Heart left ventricle (tissue), 13 donors: ENCODE results near the gene HS1BP3.

Experiments used
- CTCF ChIP-seq, 12 donors: fragments of 200-600 bp; sonication (generic) in 4 of 12; IDR thresholded peaks; one replicate each; pipeline versions ENCODE4 v1.5.0 to v1.8.0; 2018 to 2022; ENCODE audit warnings: antibody characterized with exemption in 12 of 12, mild to moderate bottlenecking in 5 of 12
- POLR2A ChIP-seq, 2 donors: fragments of 450-650 bp; IDR thresholded peaks; one replicate each; pipeline ENCODE4 v1.6.1; 2017; ENCODE audit warnings: antibody characterized with exemption in 2 of 2, mild to moderate bottlenecking in 2 of 2, moderate library complexity in 2 of 2
- donor health status: ischemic (EF 13 %, LVEDD 7.1; RV severe dilation, severe dysfunction).
- donor health status: DM: no; HTN: yes; CAD: no.
- donor health status: DM: no; HTN: no; CAD: no.
- donor health status: ischemic (EF 25% LVEDD 6.9; RV normal size, moderate dysfunction).
- donor health status: ischemic (EF 25% LVEDD 5.7; RV mildly dilated, moderate dysfunction).
- donor health status: ischemic (EF 35%, LVEDD 5.7; RV mildly dilated, moderate dysfunction).
- donor health status: nonischemic (EF 11% LVEDD 7.7; RV severe dilation, severe dysfunction).
- donor health status: DM: yes; HTN: yes; CAD: no.
- donor health status: PGD.
- donor health status: ischemic (EF 29% LVEDD 5.4; RV normal size, mild dysfunction).
- donor health status: nonischemic (EF 23%, LVEDD 6.1; RV moderate dilation, normal function).

- TF ChIP-seq CTCF (IDR thresholded peaks at IDR 0.05): no peak
- TF ChIP-seq POLR2A (IDR thresholded peaks at IDR 0.05): no peak
These were observed 12.9 kb downstream of the HS1BP3 start for GRCh38 chr2:20638014-20638413.
